HG03439 (cell line): ENCODE results near the gene TESK1.

ENCODE experiments used
- ATAC-seq: cut with Tn5 transposase; IDR thresholded peaks from one replicate; pipeline ENCODE4 v1.9.1; 2021; ENCODE audit warnings: mild to moderate bottlenecking, moderate library complexity; ENCODE audit not compliant: unreplicated experiment

The TESK1 gene

GRCh38 chr9:35604578-35605350 lies at the start of gene TESK1:
Gene TESK1 (plus strand): TSS chr9:35605262. CDS start chr9:35605620, 358 bp downstream.
- peak; percentile 33 for ATAC-seq

GRCh38 chr9:35555881-35556280 lies 49.2 kb upstream of the TESK1 start:
- ATAC-seq, result no peak

GRCh38 chr9:35556776-35557175 lies 48.3 kb upstream of the TESK1 start:
- no peak for ATAC-seq

- no peak for ATAC-seq
Observed at GRCh38 chr9:35557320-35557719, 47.7 kb upstream of the TESK1 start.

GRCh38 chr9:35558185-35558584 lies 46.9 kb upstream of the TESK1 start:
- no peak for ATAC-seq

- no peak for ATAC-seq
Observed at GRCh38 chr9:35559792-35560530, 45.1 kb upstream of the TESK1 start.

GRCh38 chr9:35560625-35561337 lies 44.3 kb upstream of the TESK1 start:
- ATAC-seq, result no peak

- no peak for ATAC-seq
Observed at GRCh38 chr9:35561468-35562261, 43.4 kb upstream of the TESK1 start.

GRCh38 chr9:35562895-35563780 lies 41.9 kb upstream of the TESK1 start:
- no peak for ATAC-seq

- ATAC-seq, result no peak
Observed at GRCh38 chr9:35563791-35564197, 41.3 kb upstream of the TESK1 start.

- no peak for ATAC-seq
Observed at GRCh38 chr9:35564658-35565061, 40.4 kb upstream of the TESK1 start.

- no peak for ATAC-seq
Observed at GRCh38 chr9:35566417-35566816, 38.6 kb upstream of the TESK1 start.

GRCh38 chr9:35568196-35568595 lies 36.9 kb upstream of the TESK1 start:
- ATAC-seq, result no peak

GRCh38 chr9:35569206-35569605 lies 35.9 kb upstream of the TESK1 start:
- no peak for ATAC-seq

GRCh38 chr9:35570709-35571504 lies 34.2 kb upstream of the TESK1 start:
- no peak for ATAC-seq

- no peak for ATAC-seq
Observed at GRCh38 chr9:35574578-35575122, 30.4 kb upstream of the TESK1 start.

GRCh38 chr9:35575478-35575877 lies 29.6 kb upstream of the TESK1 start:
- ATAC-seq, result no peak

- ATAC-seq, result no peak
Observed at GRCh38 chr9:35577486-35577885, 27.6 kb upstream of the TESK1 start.

- no peak for ATAC-seq
Observed at GRCh38 chr9:35579130-35579529, 25.9 kb upstream of the TESK1 start.
